DMS 273 treated with DMSO at 0.1 percent for 48 hours (cell line): Measurements from ENCODE around the gene CTPS1.

Source experiments
- DNase-seq: peaks from one replicate; lab custom pipeline; 2025; lab: John Stamatoyannopoulos, UW

CTPS1 gene

GRCh38 chr1:40979241-40980067 lies at the start of gene CTPS1:
Gene CTPS1, plus strand, starts transcription at chr1:40979696. Its CDS starts 3,595 bp downstream, at chr1:40983291.
- DNase-seq: peak; percentile 100

GRCh38 chr1:40930174-40930964 lies 49.1 kb upstream of the CTPS1 start:
- DNase-seq: peak; percentile 100

- no peak for DNase-seq
Measured at GRCh38 chr1:40931601-40932000, 47.9 kb upstream of the CTPS1 start.

GRCh38 chr1:40932006-40932405 lies 47.5 kb upstream of the CTPS1 start:
- DNase-seq: peak; percentile 99

GRCh38 chr1:40936931-40937339 lies 42.6 kb upstream of the CTPS1 start:
- DNase-seq: no peak

- no peak for DNase-seq
Measured at GRCh38 chr1:40938393-40938792, 41.1 kb upstream of the CTPS1 start.

- peak; percentile 100 for DNase-seq
Measured at GRCh38 chr1:40939320-40940059, 40.0 kb upstream of the CTPS1 start.

- no peak for DNase-seq
Measured at GRCh38 chr1:40944326-40944725, 35.2 kb upstream of the CTPS1 start.

GRCh38 chr1:40944841-40945430 lies 34.6 kb upstream of the CTPS1 start:
- no peak for DNase-seq

- DNase-seq: no peak
Measured at GRCh38 chr1:40945491-40945973, 34.0 kb upstream of the CTPS1 start.

- peak; percentile 100 for DNase-seq
Measured at GRCh38 chr1:40948741-40949443, 30.6 kb upstream of the CTPS1 start.

- DNase-seq: no peak
Measured at GRCh38 chr1:40949563-40949962, 29.9 kb upstream of the CTPS1 start.

GRCh38 chr1:40951943-40952743 lies 27.4 kb upstream of the CTPS1 start:
- DNase-seq: peak; percentile 99

- no peak for DNase-seq
Measured at GRCh38 chr1:40952744-40953315, 26.7 kb upstream of the CTPS1 start.

- DNase-seq: no peak
Measured at GRCh38 chr1:40954626-40955025, 24.9 kb upstream of the CTPS1 start.

GRCh38 chr1:40955266-40955665 lies 24.2 kb upstream of the CTPS1 start:
- DNase-seq: no peak

- DNase-seq: no peak
Measured at GRCh38 chr1:40956407-40956806, 23.1 kb upstream of the CTPS1 start.

- DNase-seq: no peak
Measured at GRCh38 chr1:40958210-40958609, 21.3 kb upstream of the CTPS1 start.

GRCh38 chr1:40965531-40965930 lies 14.0 kb upstream of the CTPS1 start:
- DNase-seq: no peak

GRCh38 chr1:40966417-40966816 lies 13.1 kb upstream of the CTPS1 start:
- no peak for DNase-seq
